Fibroblast of lung (primary cell): Measurements from ENCODE around the gene STEEP1. TPM values are rescaled to one million over a fixed set of nuclear protein-coding genes. Genes with fewer than 3 reads are reported as not detected.

Source experiments
- DNase-seq, 2 donors: peaks; one replicate each; pipeline versions ENCODE4 v3.0.0 to v3.0.0-alpha.2; 2010; ENCODE audit warnings: low read depth in 2 of 2
- H2AFZ ChIP-seq: 2 replicates; pipeline ENCODE4 v1.5.1; 2012; ENCODE audit warnings: low read length, control low read depth, inconsistent platforms
- H3K27ac ChIP-seq: 2 replicates; pipeline ENCODE4 v1.5.1; 2011; ENCODE audit warnings: low read length, control low read depth; ENCODE audit not compliant: insufficient read depth
- H3K27me3 ChIP-seq: 2 replicates; pipeline ENCODE4 v1.5.1; 2011; ENCODE audit warnings: mild to moderate bottlenecking, low read length; ENCODE audit not compliant: control insufficient read depth, insufficient read depth
- H3K36me3 ChIP-seq: 2 replicates; pipeline ENCODE4 v1.5.1; 2011; ENCODE audit warnings: low read length; ENCODE audit not compliant: control insufficient read depth, insufficient read depth
- H3K4me1 ChIP-seq: 2 replicates; pipeline ENCODE4 v1.5.1; 2011; ENCODE audit warnings: low read length; ENCODE audit not compliant: control insufficient read depth, insufficient read depth; ENCODE audit errors: extremely low read depth
- H3K4me2 ChIP-seq: 2 replicates; pipeline ENCODE4 v1.5.1; 2011; ENCODE audit warnings: low read length, control low read depth; ENCODE audit not compliant: insufficient read depth; ENCODE audit errors: extremely low read depth
- H3K4me3 ChIP-seq, 4 experiments: fragments of 200-600 bp in 1 of 4; sonication (generic) in 1 of 4; replicated peaks in 1 of 4; 2 replicates each; pipeline ENCODE4 v1.5.1; 2011 to 2016; ENCODE audit warnings: low read length in 4 of 4, low read depth in 3 of 4, mild to moderate bottlenecking in 3 of 4, control low read depth in 2 of 4, inconsistent platforms in 1 of 4, mixed read lengths in 1 of 4; ENCODE audit not compliant: insufficient read depth in 1 of 4; ENCODE audit errors: control extremely low read depth in 1 of 4
- H3K79me2 ChIP-seq: 2 replicates; pipeline ENCODE4 v1.5.1; 2012; ENCODE audit warnings: mild to moderate bottlenecking, low read length, inconsistent platforms; ENCODE audit not compliant: control insufficient read depth, insufficient read depth
- H3K9ac ChIP-seq: 2 replicates; pipeline ENCODE4 v1.5.1; 2011; ENCODE audit warnings: mild to moderate bottlenecking, low read length, control low read depth; ENCODE audit not compliant: insufficient read depth
- H3K9me3 ChIP-seq: 2 replicates; pipeline ENCODE4 v1.5.1; 2012; ENCODE audit warnings: low read depth, low read length; ENCODE audit not compliant: control insufficient read depth, insufficient read depth
- H4K20me1 ChIP-seq: 2 replicates; pipeline ENCODE4 v1.5.1; 2011; ENCODE audit warnings: low read length; ENCODE audit not compliant: control insufficient read depth, insufficient read depth; ENCODE audit errors: extremely low read depth
- EZH2 ChIP-seq: IDR thresholded peaks from 2 replicates; pipeline ENCODE4 v1.5.1; 2012; ENCODE audit warnings: low read length, control low read depth, mild to moderate bottlenecking; ENCODE audit errors: missing control alignments
- polyA plus RNA-seq, 2 donors: library from polyadenylated mRNA; depleted of rRNA in 1 of 2; stranded (reverse) in 1 of 2; unstranded in 1 of 2; fragments of >200 nt; gene quantifications; 2 replicates each; pipeline ENCODE4 v1.2.1, GENCODE V29; 2011 to 2012; ENCODE audit warnings: missing spikeins in 1 of 2
- total RNA-seq: library from RNA; depleted of rRNA; stranded (reverse); fragments of >200 nt; gene quantifications from 2 replicates; pipeline ENCODE4 v1.2.1, GENCODE V29; 2014
- TF ChIP-seq, protein P1 (sequence below), 2 donors: IDR thresholded peaks in 1 of 2; conservative IDR thresholded peaks in 1 of 2; 1 replicate in 1 of 2; 2 replicates in 1 of 2; pipeline ENCODE4 v1.5.1; 2011 to 2012; ENCODE audit warnings: low read length in 2 of 2, control low read depth in 1 of 2, inconsistent platforms in 1 of 2, low read depth in 1 of 2, mild to moderate bottlenecking in 1 of 2

Gene STEEP1
- total and polyA plus RNA-seq, 2 donors (not counting 1 experiment from before 2014, with no cell fraction given), result 20.3 to 40.8 TPM

DNA sequence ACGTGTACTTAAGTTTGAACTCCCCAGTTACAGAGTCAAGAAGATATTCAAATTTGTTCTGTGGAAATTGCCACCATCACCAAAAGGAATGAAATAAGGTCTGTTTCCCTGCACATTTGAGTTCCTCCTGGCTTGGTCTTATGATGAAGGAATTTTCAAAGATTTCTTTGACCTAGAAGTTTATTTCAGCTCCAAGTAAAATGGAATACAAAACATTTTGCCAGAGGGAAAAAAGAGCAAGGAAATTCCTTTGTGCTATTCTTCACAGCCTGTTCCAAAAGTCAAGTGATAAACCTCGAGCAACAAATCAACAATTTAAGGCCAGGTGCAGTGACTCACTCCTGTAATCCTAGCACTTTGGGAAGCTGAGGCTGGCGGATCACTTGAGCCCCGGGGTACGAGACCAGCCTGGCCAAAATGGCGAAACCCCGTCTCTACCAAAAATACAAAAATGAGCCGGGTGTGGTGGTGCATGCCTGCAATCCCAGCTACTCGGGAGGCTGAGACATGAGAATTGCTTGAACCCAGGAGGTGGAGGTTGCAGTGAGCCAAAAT lies 37.6 kb upstream of the STEEP1 start:
- no peak overlapping the region for H3K4me2 ChIP-seq
- H3K4me3 ChIP-seq, result no peak overlapping the region
- H3K9me3 ChIP-seq, result no peaks in the 10 kb centered on the region
- H3K27ac ChIP-seq, result no peak overlapping the region
- no peak overlapping the region for H3K9ac ChIP-seq
- H3K36me3 ChIP-seq, result no peaks in the 10 kb centered on the region
- H3K4me1 ChIP-seq, result no peaks in the 10 kb centered on the region
- no peaks in the 10 kb centered on the region for H3K27me3 ChIP-seq
- no peaks in the 10 kb centered on the region for H4K20me1 ChIP-seq
- no peak overlapping the region for H2AFZ ChIP-seq
- no peak for DNase-seq
- peaks cover 32% of the 10 kb centered on the region for H3K79me2 ChIP-seq
- TF ChIP-seq EZH2, result no peak
- TF ChIP-seq, protein P1, sequence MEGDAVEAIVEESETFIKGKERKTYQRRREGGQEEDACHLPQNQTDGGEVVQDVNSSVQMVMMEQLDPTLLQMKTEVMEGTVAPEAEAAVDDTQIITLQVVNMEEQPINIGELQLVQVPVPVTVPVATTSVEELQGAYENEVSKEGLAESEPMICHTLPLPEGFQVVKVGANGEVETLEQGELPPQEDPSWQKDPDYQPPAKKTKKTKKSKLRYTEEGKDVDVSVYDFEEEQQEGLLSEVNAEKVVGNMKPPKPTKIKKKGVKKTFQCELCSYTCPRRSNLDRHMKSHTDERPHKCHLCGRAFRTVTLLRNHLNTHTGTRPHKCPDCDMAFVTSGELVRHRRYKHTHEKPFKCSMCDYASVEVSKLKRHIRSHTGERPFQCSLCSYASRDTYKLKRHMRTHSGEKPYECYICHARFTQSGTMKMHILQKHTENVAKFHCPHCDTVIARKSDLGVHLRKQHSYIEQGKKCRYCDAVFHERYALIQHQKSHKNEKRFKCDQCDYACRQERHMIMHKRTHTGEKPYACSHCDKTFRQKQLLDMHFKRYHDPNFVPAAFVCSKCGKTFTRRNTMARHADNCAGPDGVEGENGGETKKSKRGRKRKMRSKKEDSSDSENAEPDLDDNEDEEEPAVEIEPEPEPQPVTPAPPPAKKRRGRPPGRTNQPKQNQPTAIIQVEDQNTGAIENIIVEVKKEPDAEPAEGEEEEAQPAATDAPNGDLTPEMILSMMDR (conservative IDR thresholded peaks at IDR 0.05 in 1 of 2, IDR thresholded peaks at IDR 0.05 in 1 of 2; ENCODE audit: low read depth in 1 of 2, low read length in 2 of 2), result no peak

DNA sequence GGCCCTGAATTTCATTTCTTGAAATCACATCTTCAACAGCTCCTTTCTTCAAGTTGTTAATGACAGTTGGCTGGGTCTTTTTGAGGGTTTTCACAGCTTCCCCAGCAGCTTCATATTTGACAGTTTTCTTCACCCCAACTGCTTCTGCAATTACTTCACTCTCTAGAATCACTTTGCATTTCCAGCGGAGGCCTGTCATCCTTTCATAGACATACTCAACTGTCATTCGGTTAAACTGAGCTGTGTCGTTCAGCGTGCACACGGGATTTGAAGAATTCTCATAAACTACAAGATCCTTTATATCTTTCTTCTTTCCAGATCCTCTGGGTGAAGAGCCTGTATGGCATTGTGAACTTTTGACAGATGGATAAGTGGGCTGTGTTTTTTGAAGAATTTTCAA lies 24.6 kb upstream of the STEEP1 start:
- no peak overlapping the region for H3K9ac ChIP-seq
- H3K4me2 ChIP-seq, result no peak overlapping the region
- H3K27me3 ChIP-seq, result no peaks in the 10 kb centered on the region
- H3K4me1 ChIP-seq, result no peaks in the 10 kb centered on the region
- no peak for DNase-seq
- H3K79me2 ChIP-seq, result no peaks in the 10 kb centered on the region
- H3K4me3 ChIP-seq, result no peak overlapping the region
- no peaks in the 10 kb centered on the region for H4K20me1 ChIP-seq
- no peaks in the 10 kb centered on the region for H3K9me3 ChIP-seq
- no peaks in the 10 kb centered on the region for H3K36me3 ChIP-seq
- H3K27ac ChIP-seq, result no peak overlapping the region
- H2AFZ ChIP-seq, result no peak overlapping the region
- TF ChIP-seq EZH2, result no peak
- TF ChIP-seq, protein P1 (conservative IDR thresholded peaks at IDR 0.05 in 1 of 2, IDR thresholded peaks at IDR 0.05 in 1 of 2; ENCODE audit: low read depth in 1 of 2, low read length in 2 of 2), result no peak

DNA sequence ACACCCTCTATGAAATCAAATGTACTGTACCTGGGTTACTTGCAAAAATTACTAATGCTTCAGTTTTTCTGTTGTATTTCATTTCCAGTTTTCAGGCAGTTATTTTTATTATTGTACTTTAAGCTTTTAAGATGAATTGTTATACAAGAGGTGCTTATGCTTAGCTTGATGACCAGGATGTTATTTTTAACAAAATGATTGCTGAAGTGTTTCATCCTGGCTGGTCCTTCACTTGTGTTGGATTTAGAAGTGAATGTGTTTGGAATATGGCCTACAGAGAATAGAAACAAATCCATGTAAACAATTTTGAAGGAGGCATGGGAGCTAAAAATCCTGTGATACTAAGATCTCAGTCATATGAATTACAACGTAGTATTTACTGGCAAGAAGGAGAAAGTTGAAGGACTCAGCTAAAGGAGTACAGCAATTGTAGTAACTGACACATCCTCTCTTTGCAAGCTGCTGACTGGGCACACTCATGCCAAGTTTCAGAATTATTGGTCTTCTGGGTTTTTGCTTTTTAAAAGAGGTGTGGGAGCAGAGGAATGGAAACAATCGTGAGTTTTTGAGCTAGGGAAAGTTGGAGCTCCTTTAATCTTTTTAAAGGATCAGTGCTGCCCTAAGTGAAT lies 18.3 kb upstream of the STEEP1 start:
- no peak overlapping the region for H3K4me2 ChIP-seq
- H3K9me3 ChIP-seq, result no peaks in the 10 kb centered on the region
- H3K79me2 ChIP-seq, result no peaks in the 10 kb centered on the region
- no peak overlapping the region for H3K27ac ChIP-seq
- DNase-seq, result no peak
- no peak overlapping the region for H3K4me3 ChIP-seq
- no peaks in the 10 kb centered on the region for H4K20me1 ChIP-seq
- no peak for TF ChIP-seq EZH2
- TF ChIP-seq, protein P1 (conservative IDR thresholded peaks at IDR 0.05 in 1 of 2, IDR thresholded peaks at IDR 0.05 in 1 of 2; ENCODE audit: low read depth in 1 of 2, low read length in 2 of 2), result no peak
- H3K4me1 ChIP-seq, result no peaks in the 10 kb centered on the region
- no peak overlapping the region for H2AFZ ChIP-seq
- no peak overlapping the region for H3K9ac ChIP-seq
- no peaks in the 10 kb centered on the region for H3K36me3 ChIP-seq
- no peaks in the 10 kb centered on the region for H3K27me3 ChIP-seq
